Right lobe of liver (tissue), 6 donors: Measurements from ENCODE around the gene MAN2B2. TPM values are rescaled to one million over a fixed set of nuclear protein-coding genes. Genes with fewer than 3 reads are reported as not detected.

Source experiments
- ATAC-seq, 4 donors: fragments of 200-7000 bp; cut with Tn5 transposase; one replicate each; pipeline ENCODE4 v1.9.1; 2020; ENCODE audit warnings: mild to moderate bottlenecking in 4 of 4, moderate library complexity in 4 of 4
- DNase-seq, 3 donors: peaks; one replicate each; pipeline ENCODE4 v3.0.0-alpha.2; 2020
- H3K27ac ChIP-seq, 3 donors: fragments of 200-600 bp; one replicate each; pipeline ENCODE4 v1.8.0; 2022
- H3K27me3 ChIP-seq, 2 donors: fragments of 200-600 bp; one replicate each; pipeline ENCODE4 v1.8.0; 2022
- H3K36me3 ChIP-seq, 4 donors: fragments of 200-600 bp; sonication (generic) in 1 of 4; one replicate each; pipeline versions ENCODE4 v1.5.1 to v1.8.0; 2017 to 2022; ENCODE audit warnings: control low read depth in 1 of 4
- H3K4me1 ChIP-seq, 4 donors: fragments of 200-600 bp; sonication (generic) in 1 of 4; one replicate each; pipeline versions ENCODE4 v1.5.1 to v1.8.0; 2017 to 2022; ENCODE audit warnings: control low read depth in 1 of 4
- H3K4me3 ChIP-seq, 3 donors: fragments of 200-600 bp; one replicate each; pipeline ENCODE4 v1.8.0; 2022
- H3K9me3 ChIP-seq, 4 donors: fragments of 200-600 bp; sonication (generic) in 1 of 4; one replicate each; pipeline versions ENCODE4 v1.5.1 to v1.8.0; 2017 to 2022; ENCODE audit warnings: control low read depth in 1 of 4
- CTCF ChIP-seq, 4 donors: fragments of 200-600 bp in 3 of 4; fragments of 450-650 bp in 1 of 4; IDR thresholded peaks; one replicate each; pipeline versions ENCODE4 v1.5.1 to v1.8.0; 2016 to 2022; ENCODE audit warnings: antibody characterized with exemption in 4 of 4, mild to moderate bottlenecking in 2 of 4
- POLR2A ChIP-seq: fragments of 450-650 bp; IDR thresholded peaks from one replicate; pipeline ENCODE4 v1.6.1; 2017; ENCODE audit warnings: antibody characterized with exemption, mild to moderate bottlenecking
- WGBS: methylation state at CpG from one replicate; pipeline ENCODE4 v1.1.6; 2018; ENCODE audit warnings: low coverage, low lambda C conversion rate; ENCODE audit not compliant: insufficient coverage; ENCODE audit errors: missing lambda C conversion rate; 5-methylcytosine and 5-hydroxymethylcytosine counted together
- intact Hi-C, 2 donors: fragments of 100-400 bp; cut with DNase I; formaldehyde crosslinking; loops; one replicate each; pipeline versions ENCODE4 v1.11.2 to v1.14.1; 2022
- total RNA-seq, 6 experiments: library from RNA; depleted of rRNA in 2 of 6; stranded (reverse); fragments of >200 nt in 2 of 6; fragmentation: NEBNext Ultra II Directional in 3 of 6; extraction: Animal tissue kit (Norgen Biotek cat#: 25700) in 3 of 6; gene quantifications; one replicate each; pipeline versions ENCODE4 v1.1.0 to v1.2.4, GENCODE V29; 2016 to 2023
- donor health status: DM: no; HTN: yes; CAD: no.
- donor health status: DM: no; HTN: no; CAD: no.
- donor health status: DM: no; HTN: no; CAD: no.
- donor health status: DM: no; HTN: yes; CAD: no.
- donor health status: DM: no; HTN: yes; CAD: no.

MAN2B2 gene
- total RNA-seq, 6 experiments from 2014 or later: 22.3 to 34.1 (median 27.5) TPM

- no peak overlapping the region for H3K27ac ChIP-seq
- intact Hi-C loops: no loop called here
- 59% methylated on average over 6 of the region's 16 CpGs for WGBS
- H3K27me3 ChIP-seq: no peaks in the 10 kb centered on the region
- no peak for TF ChIP-seq POLR2A
- TF ChIP-seq CTCF (IDR thresholded peaks at IDR 0.05): no peak
- peaks cover 0 to 14% (median 2%) of the 10 kb centered on the region in 4 donors for H3K36me3 ChIP-seq
- no peaks in the 10 kb centered on the region for H3K4me1 ChIP-seq
- H3K4me3 ChIP-seq: no peak overlapping the region
- no peak for DNase-seq
- no peaks in the 10 kb centered on the region for H3K9me3 ChIP-seq
- ATAC-seq: no peak
Measured at GRCh38 chr4:6595897-6596537, 21.0 kb downstream of the MAN2B2 start.

DNA sequence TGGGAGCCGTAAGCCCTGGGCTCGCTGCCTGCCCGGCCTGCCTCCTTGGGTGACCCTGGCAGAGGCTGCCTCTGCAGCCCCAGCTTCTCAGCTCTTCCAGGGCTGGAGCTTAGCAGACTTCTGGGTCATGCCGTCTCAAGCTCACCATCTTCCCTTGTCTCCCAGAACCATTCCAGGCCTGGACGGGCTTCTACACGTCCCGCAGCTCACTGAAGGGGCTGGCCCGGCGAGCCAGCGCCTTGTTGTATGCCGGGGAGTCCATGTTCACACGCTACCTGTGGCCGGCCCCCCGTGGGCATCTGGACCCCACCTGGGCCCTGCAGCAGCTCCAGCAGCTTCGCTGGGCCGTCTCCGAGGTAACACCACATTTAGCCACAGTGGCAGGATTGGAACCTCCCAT is 22.0 kb downstream of the MAN2B2 start:
- Histone ChIP-seq H3K9me3 (no peaks in the 10 kb centered on the region), H3K4me3 (no peak overlapping the region), H3K36me3 (peaks cover 0 to 14% (median 2%) of the 10 kb centered on the region in 4 donors), H3K4me1 (no peaks in the 10 kb centered on the region), H3K27me3 (no peaks in the 10 kb centered on the region), H3K27ac (no peak overlapping the region)
- intact Hi-C loops: no loop called here
- WGBS: 98% methylated on average over 8 of the region's 17 CpGs
- DNase-seq (no peak), ATAC-seq (no peak)
- no peak for TF ChIP-seq CTCF (IDR thresholded peaks at IDR 0.05)
- no peak for TF ChIP-seq POLR2A

DNA sequence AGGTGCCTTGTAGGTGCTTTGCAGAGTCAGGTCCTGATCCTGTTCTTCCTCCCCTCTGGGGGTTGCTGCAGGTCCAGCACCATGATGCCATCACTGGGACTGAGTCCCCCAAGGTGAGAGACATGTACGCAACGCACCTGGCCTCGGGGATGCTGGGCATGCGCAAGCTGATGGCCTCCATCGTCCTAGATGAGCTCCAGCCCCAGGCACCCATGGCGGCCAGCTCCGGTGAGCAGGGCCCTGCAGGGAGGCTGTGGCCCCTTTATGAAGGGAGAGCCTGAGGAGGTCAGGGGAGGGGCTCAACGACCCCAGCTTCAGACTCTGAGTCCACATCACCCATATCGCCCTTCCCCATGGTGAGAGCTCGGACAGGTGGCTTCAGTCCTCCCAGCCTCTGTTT is 23.1 kb downstream of the MAN2B2 start:
- peaks cover 0 to 19% (median 4%) of the 10 kb centered on the region in 4 donors for H3K36me3 ChIP-seq
- H3K4me3 ChIP-seq: no peak overlapping the region
- no peaks in the 10 kb centered on the region for H3K27me3 ChIP-seq
- ATAC-seq (no peak), DNase-seq (no peak)
- 100% methylated on average over 1 of the region's 10 CpGs for WGBS
- H3K27ac ChIP-seq: no peak overlapping the region
- intact Hi-C loops: no loop called here
- TF ChIP-seq CTCF (IDR thresholded peaks at IDR 0.05) (no peak), POLR2A (no peak)
- no peaks in the 10 kb centered on the region for H3K4me1 ChIP-seq
- H3K9me3 ChIP-seq: no peaks in the 10 kb centered on the region

GRCh38 chr4:6598641-6599040 is 23.7 kb downstream of the MAN2B2 start:
- no peak for DNase-seq
- peaks cover 0 to 19% (median 4%) of the 10 kb centered on the region in 4 donors for H3K36me3 ChIP-seq
- ATAC-seq: no peak
- no peak overlapping the region for H3K4me3 ChIP-seq
- no peak for TF ChIP-seq CTCF (IDR thresholded peaks at IDR 0.05)
- no peak for TF ChIP-seq POLR2A
- no peaks in the 10 kb centered on the region for H3K27me3 ChIP-seq
- intact Hi-C loops: no loop called here
- no peaks in the 10 kb centered on the region for H3K4me1 ChIP-seq
- no peak overlapping the region for H3K27ac ChIP-seq
- WGBS: 93% methylated on average over 2 of the region's 13 CpGs
- no peaks in the 10 kb centered on the region for H3K9me3 ChIP-seq
